Karpas-422 (cell line): ENCODE measurements around the gene MED13L. TPM values are rescaled to one million over a fixed set of nuclear protein-coding genes. Genes with fewer than 3 reads are reported as not detected.

Source experiments
- DNase-seq: peaks from one replicate; pipeline ENCODE4 v3.0.0-alpha.2; 2015
- H2AFZ ChIP-seq: fragments of 200-600 bp; sonication (generic); 2 replicates; pipeline ENCODE4 v1.6.1; 2014; ENCODE audit warnings: antibody characterized with exemption, low read length, mixed read lengths
- H3K27ac ChIP-seq: fragments of 200-600 bp; sonication (generic); 2 replicates; pipeline ENCODE4 v1.5.1; 2014; ENCODE audit warnings: mild to moderate bottlenecking, low read length, moderate library complexity
- H3K27me3 ChIP-seq: fragments of 200-600 bp; sonication (generic); 2 replicates; pipeline ENCODE4 v1.6.1; 2014; ENCODE audit warnings: low read length, mixed read lengths
- H3K36me3 ChIP-seq: fragments of 200-600 bp; sonication (generic); 2 replicates; pipeline ENCODE4 v1.6.1; 2014; ENCODE audit warnings: low read length, mixed read lengths; ENCODE audit not compliant: insufficient read depth
- H3K4me1 ChIP-seq: fragments of 200-600 bp; sonication (generic); 2 replicates; pipeline ENCODE4 v1.6.1; 2014; ENCODE audit warnings: mild to moderate bottlenecking, low read length, mixed read lengths
- H3K4me2 ChIP-seq: fragments of 200-600 bp; sonication (generic); 2 replicates; pipeline ENCODE4 v1.6.1; 2014; ENCODE audit warnings: low read length, low read depth, mild to moderate bottlenecking; ENCODE audit not compliant: poor library complexity, severe bottlenecking
- H3K4me3 ChIP-seq: fragments of 200-600 bp; sonication (generic); 2 replicates; pipeline ENCODE4 v1.5.1; 2014; ENCODE audit warnings: mild to moderate bottlenecking, antibody characterized with exemption, low read length, mixed read lengths
- H3K79me2 ChIP-seq: fragments of 200-600 bp; sonication (generic); 2 replicates; pipeline ENCODE4 v1.6.1; 2014; ENCODE audit warnings: mild to moderate bottlenecking, low read length, mixed read lengths
- H3K9ac ChIP-seq: fragments of 200-600 bp; sonication (generic); 2 replicates; pipeline ENCODE4 v1.6.0; 2014; ENCODE audit warnings: low read length
- H3K9me2 ChIP-seq: fragments of 200-600 bp; sonication (generic), shearing (Covaris generic); replicated peaks from 2 replicates; pipeline ENCODE4 v1.6.0; 2014; ENCODE audit warnings: mild to moderate bottlenecking, low read length, moderate library complexity; ENCODE audit not compliant: insufficient read depth
- H3K9me3 ChIP-seq: fragments of 300-700, 200-600 bp; sonication (generic); 2 replicates; pipeline ENCODE4 v1.6.1; 2014; ENCODE audit warnings: low read length, mixed read lengths
- H4K20me1 ChIP-seq: fragments of 200-600 bp; sonication (generic); 2 replicates; pipeline ENCODE4 v1.6.1; 2014; ENCODE audit warnings: mild to moderate bottlenecking, antibody characterized with exemption, low read length, low read depth; ENCODE audit not compliant: insufficient read depth
- total RNA-seq: library from RNA; depleted of rRNA; stranded (reverse); fragments of >200 nt; shearing (Covaris generic); gene quantifications from 2 replicates; pipeline ENCODE4 v1.2.3, GENCODE V29; 2014; ENCODE audit warnings: low replicate concordance

Gene MED13L
- total RNA-seq, 1 experiment from 2014 or later: 37.5 TPM

DNA sequence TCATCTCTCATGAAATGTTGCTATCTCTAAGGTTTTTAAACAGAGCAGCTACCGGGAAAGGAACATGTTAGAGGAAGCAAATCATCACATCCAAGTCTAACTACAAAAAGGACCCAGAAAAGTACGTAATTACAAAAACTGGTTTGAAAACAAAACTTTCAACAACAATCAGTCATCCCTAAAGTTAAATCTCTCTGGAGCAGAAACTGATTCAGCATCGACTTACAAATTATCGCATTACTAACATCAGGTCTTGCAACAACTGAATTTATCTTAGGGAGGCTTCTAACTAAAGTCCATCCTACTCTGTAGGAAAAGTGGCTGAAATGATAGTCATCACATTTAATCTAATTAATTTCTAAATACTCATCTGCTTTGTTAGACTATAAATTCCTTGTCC, 137.0 kb downstream of the MED13L start:
- H4K20me1 ChIP-seq: peaks cover 64% of the 10 kb centered on the region
- DNase-seq: no peak

DNA sequence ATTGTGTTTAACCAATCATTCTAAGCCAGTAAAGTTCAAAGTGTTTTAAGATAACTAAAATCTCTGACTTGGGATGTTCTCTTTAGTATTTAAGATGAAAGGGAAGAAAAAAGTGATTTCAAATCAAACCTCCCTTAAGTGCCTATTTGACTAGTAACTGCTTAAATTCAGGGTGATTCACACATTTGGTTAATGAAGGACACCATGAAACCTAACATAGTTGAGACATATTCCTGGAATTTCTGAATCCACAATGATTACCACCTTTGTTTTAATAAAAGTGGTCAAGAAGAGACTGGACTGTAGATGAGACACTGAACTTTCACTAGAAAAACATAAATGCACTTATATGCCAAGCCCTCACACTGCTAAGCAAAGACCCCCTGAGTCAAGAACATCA, 138.7 kb downstream of the MED13L start:
- Histone ChIP-seq H2AFZ (no peak overlapping the region), H3K27me3 (no peaks in the 10 kb centered on the region), H4K20me1 (peaks cover 56% of the 10 kb centered on the region), H3K4me1 (no peaks in the 10 kb centered on the region), H3K27ac (no peak overlapping the region), H3K36me3 (no peaks in the 10 kb centered on the region), H3K9ac (no peak overlapping the region), H3K4me3 (no peak overlapping the region), H3K79me2 (no peaks in the 10 kb centered on the region), H3K9me2 (no peaks in the 10 kb centered on the region), H3K4me2 (no peak overlapping the region), H3K9me3 (no peaks in the 10 kb centered on the region)
- DNase-seq: no peak

More for the DNA sequence above, 137.0 kb downstream of the MED13L start:
- Histone ChIP-seq H3K27ac (no peak overlapping the region), H3K4me2 (no peak overlapping the region), H3K9ac (no peak overlapping the region), H3K9me3 (no peaks in the 10 kb centered on the region), H3K27me3 (no peaks in the 10 kb centered on the region), H3K79me2 (no peaks in the 10 kb centered on the region), H3K9me2 (no peaks in the 10 kb centered on the region), H2AFZ (no peak overlapping the region), H3K4me3 (no peak overlapping the region), H3K36me3 (no peaks in the 10 kb centered on the region), H3K4me1 (no peaks in the 10 kb centered on the region)

DNA sequence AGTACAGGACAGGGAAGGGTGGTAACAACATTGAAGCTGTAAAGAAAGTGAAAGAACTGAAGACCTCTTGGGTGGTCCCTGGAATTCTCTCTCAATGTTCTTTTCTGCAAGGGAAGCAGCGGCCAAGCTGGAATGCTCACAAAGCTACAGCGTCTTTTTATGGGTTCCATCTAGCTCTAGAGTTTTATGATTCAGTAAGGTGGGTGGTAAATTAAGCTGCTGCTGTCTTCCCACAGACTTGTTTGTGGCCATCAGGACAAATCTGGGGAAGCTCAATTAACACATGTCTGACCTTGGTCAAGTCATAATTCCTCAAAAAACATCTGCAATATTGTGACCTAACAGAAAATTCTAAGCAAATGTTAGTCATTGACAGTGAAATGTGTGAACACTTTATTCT, 139.1 kb downstream of the MED13L start:
- H3K36me3 ChIP-seq: no peaks in the 10 kb centered on the region
- no peaks in the 10 kb centered on the region for H3K9me2 ChIP-seq
- no peaks in the 10 kb centered on the region for H3K9me3 ChIP-seq
- H3K27me3 ChIP-seq: no peaks in the 10 kb centered on the region
- H4K20me1 ChIP-seq: peaks cover 55% of the 10 kb centered on the region
- DNase-seq: no peak
- H3K4me1 ChIP-seq: no peaks in the 10 kb centered on the region
- H3K79me2 ChIP-seq: no peaks in the 10 kb centered on the region
- no peak overlapping the region for H2AFZ ChIP-seq
- H3K27ac ChIP-seq: no peak overlapping the region
- H3K4me3 ChIP-seq: no peak overlapping the region
- no peak overlapping the region for H3K9ac ChIP-seq
- no peak overlapping the region for H3K4me2 ChIP-seq

DNA sequence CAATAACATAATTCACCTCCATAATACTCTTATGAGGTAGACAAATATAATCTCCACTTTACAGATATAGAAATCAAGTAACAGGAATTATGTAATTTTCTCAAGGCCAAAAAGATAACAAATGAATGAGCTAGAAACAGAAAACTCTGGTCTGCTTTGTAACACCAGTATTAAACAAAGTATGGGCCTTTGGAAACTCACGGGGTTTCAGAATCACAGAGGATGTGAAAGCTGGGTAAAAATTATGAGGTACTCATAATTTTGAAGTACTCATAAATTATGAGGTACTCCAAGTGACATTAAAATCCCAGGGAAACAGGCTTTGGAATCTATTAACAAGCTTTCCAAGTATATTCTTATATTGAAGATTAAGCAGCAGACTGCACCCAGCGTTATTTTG, 140.2 kb downstream of the MED13L start:
- DNase-seq: no peak
- Histone ChIP-seq H3K9me2 (no peaks in the 10 kb centered on the region), H3K9ac (no peak overlapping the region), H3K79me2 (no peaks in the 10 kb centered on the region), H3K36me3 (no peaks in the 10 kb centered on the region), H4K20me1 (peaks cover 52% of the 10 kb centered on the region), H3K27me3 (no peaks in the 10 kb centered on the region), H3K27ac (no peak overlapping the region), H3K4me1 (no peaks in the 10 kb centered on the region), H3K4me3 (no peak overlapping the region), H3K9me3 (no peaks in the 10 kb centered on the region), H2AFZ (no peak overlapping the region), H3K4me2 (no peak overlapping the region)

DNA sequence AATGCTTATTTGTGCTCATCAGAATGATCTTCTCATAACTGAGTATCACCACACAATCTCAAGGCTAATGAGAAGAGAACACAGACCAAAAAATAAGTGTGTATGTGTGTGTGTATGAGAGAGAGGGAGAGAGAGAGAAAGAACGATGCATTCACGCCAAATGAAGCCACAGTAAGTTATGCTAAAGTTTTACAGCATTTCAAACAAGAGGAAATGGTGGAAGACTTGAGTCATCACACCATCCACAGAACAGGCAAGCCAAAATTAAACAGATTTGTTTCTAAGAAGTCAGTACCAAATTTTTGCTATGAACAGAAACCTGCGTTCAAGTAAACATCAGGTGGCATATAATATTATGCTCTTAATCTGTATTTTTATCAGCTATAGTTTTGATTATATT, 141.2 kb downstream of the MED13L start:
- Histone ChIP-seq H4K20me1 (peaks cover 48% of the 10 kb centered on the region), H3K9me2 (no peaks in the 10 kb centered on the region), H3K79me2 (no peaks in the 10 kb centered on the region), H3K27ac (no peak overlapping the region), H3K9ac (no peak overlapping the region), H3K36me3 (no peaks in the 10 kb centered on the region), H3K9me3 (no peaks in the 10 kb centered on the region), H3K4me3 (no peak overlapping the region), H3K4me2 (no peak overlapping the region), H2AFZ (no peak overlapping the region), H3K4me1 (no peaks in the 10 kb centered on the region), H3K27me3 (no peaks in the 10 kb centered on the region)
- DNase-seq: no peak

DNA sequence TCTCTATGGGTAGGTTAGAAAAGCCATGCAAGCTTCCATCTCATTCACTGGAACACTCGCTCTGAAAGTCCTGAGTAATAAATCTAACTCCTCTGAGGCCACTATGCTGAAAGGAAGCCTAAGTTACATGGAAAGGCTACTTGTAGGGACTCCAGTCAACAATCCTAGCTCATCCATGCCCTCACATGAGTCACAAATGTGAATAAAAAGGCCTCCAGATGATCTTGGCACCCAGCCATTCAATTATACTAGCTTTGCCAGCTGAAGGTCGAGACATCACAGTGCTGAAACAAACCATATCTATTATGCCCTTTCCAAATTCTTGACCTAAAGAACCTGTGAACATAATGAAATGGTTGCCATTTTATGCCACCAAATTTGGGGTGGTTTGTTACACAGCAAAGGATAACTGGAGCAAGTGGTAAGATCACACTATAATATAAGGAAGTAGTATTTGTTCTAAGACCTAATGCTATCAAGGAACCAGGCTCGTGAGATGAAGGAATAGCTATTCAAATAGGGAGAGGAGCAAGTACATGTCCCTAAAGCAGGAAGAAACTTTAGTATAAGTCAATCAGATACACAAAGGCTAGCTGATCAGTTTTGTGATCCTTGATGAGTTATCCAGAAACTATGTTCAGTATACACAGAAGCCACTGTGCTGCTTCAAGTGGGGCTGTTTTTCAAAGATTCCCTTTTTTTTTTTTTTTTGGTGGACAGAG, 142.1 kb downstream of the MED13L start:
- no peak overlapping the region for H3K9ac ChIP-seq
- H3K27ac ChIP-seq: no peak overlapping the region
- H2AFZ ChIP-seq: no peak overlapping the region
- no peaks in the 10 kb centered on the region for H3K27me3 ChIP-seq
- no peaks in the 10 kb centered on the region for H3K9me3 ChIP-seq
- no peak overlapping the region for H3K4me2 ChIP-seq
- H3K4me1 ChIP-seq: no peaks in the 10 kb centered on the region
- peaks cover 46% of the 10 kb centered on the region for H4K20me1 ChIP-seq
- no peak for DNase-seq
- H3K9me2 ChIP-seq: no peaks in the 10 kb centered on the region
- no peaks in the 10 kb centered on the region for H3K36me3 ChIP-seq
- H3K4me3 ChIP-seq: no peak overlapping the region
- H3K79me2 ChIP-seq: no peaks in the 10 kb centered on the region

DNA sequence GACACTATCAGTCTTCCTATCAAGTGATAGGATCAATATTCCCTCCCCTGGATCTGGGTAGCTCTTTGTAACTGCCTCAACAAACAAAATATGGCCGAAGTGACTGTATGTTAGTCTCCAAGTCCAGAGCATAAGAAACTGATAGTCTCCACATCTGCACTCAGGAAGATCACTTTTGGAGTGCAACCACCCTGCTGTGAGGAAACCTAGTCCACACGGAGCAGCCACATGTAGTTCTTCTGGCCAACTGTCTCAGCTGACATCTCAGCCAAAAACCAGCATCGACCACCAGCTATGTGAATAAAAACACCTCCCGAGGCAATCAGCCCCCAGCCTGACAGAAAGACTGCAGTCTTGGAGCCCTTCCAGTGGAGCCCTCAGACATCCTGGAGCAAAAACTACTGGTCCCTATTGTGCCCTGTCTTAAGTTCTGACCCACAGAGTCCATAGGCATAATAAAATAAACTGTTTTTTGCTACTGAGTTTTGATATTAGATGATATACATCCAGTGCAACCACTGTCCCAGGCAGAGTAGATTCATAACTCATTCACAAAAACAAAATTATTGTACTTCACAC, 143.8 kb downstream of the MED13L start:
- Histone ChIP-seq H3K36me3 (no peaks in the 10 kb centered on the region), H3K9me2 (no peaks in the 10 kb centered on the region), H3K79me2 (no peaks in the 10 kb centered on the region), H3K9me3 (no peaks in the 10 kb centered on the region), H3K4me2 (no peak overlapping the region), H2AFZ (no peak overlapping the region), H3K4me3 (no peak overlapping the region), H4K20me1 (peaks cover 36% of the 10 kb centered on the region), H3K27me3 (no peaks in the 10 kb centered on the region), H3K4me1 (no peaks in the 10 kb centered on the region), H3K27ac (no peak overlapping the region), H3K9ac (no peak overlapping the region)
- no peak for DNase-seq

DNA sequence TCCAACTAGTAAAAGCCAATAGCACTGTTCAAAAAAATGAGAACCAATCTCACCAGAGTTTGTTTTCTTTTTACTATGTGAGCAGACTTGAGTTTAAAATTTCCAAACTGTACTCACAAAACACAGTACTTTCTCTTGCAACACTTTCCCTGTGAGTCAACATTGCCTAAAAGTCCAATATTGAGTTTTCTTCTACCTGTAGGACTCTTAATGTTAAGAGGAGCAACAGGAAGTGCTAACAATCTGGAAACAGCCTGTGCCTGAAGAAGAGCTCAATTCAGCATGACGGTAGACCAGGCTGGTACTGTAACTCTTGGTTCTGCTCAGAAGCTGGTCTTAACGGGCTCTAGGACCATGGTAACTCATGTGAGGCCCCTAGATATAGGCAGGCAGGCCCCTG, 144.3 kb downstream of the MED13L start:
- H3K4me1 ChIP-seq: no peaks in the 10 kb centered on the region
- H2AFZ ChIP-seq: no peak overlapping the region
- no peak overlapping the region for H3K9ac ChIP-seq
- no peaks in the 10 kb centered on the region for H3K36me3 ChIP-seq
- no peak overlapping the region for H3K27ac ChIP-seq
- no peak for DNase-seq
- no peaks in the 10 kb centered on the region for H3K9me2 ChIP-seq
- no peak overlapping the region for H3K4me3 ChIP-seq
- H3K27me3 ChIP-seq: no peaks in the 10 kb centered on the region
- no peaks in the 10 kb centered on the region for H3K79me2 ChIP-seq
- H3K4me2 ChIP-seq: no peak overlapping the region
- H4K20me1 ChIP-seq: peaks cover 36% of the 10 kb centered on the region
- H3K9me3 ChIP-seq: no peaks in the 10 kb centered on the region
